Memory B cell (primary cell): Measurements from ENCODE around the gene DENND1A.

Experiments
- ATAC-seq: fragments of 150-1000 bp; cut with Tn5 transposase; 2 replicates; pipeline ENCODE4 v1.10.0; 2021; ENCODE audit warnings: low read depth, mild to moderate bottlenecking, moderate library complexity
- DNase-seq, 2 donors: peaks; one replicate each; pipeline ENCODE4 v3.0.0; 2022; ENCODE audit warnings: low spot score in 2 of 2
- H3K27ac Mint-ChIP-seq: one replicate; pipeline ENCODE4 v1.8.0; 2022; ENCODE audit warnings: mild to moderate bottlenecking, moderate library complexity, mixed read lengths
- H3K27me3 Mint-ChIP-seq: one replicate; pipeline ENCODE4 v1.8.0; 2022; ENCODE audit warnings: mixed read lengths
- H3K36me3 Mint-ChIP-seq: one replicate; pipeline ENCODE4 v1.8.0; 2022; ENCODE audit warnings: mild to moderate bottlenecking, mixed read lengths
- H3K4me1 Mint-ChIP-seq: one replicate; pipeline ENCODE4 v1.8.0; 2022; ENCODE audit warnings: mixed read lengths
- H3K4me3 Mint-ChIP-seq: one replicate; pipeline ENCODE4 v1.8.0; 2022; ENCODE audit warnings: mild to moderate bottlenecking, moderate library complexity, mixed read lengths
- H3K9me3 Mint-ChIP-seq: one replicate; pipeline ENCODE4 v1.8.0; 2022; ENCODE audit warnings: mixed read lengths

DENND1A gene

GRCh38 chr9:123756484-123757106, 173.3 kb downstream of the DENND1A start:
- Mint-ChIP-seq H3K9me3 (no peaks in the 10 kb centered on the region), H3K27me3 (no peaks in the 10 kb centered on the region), H3K4me1 (peaks cover 10% of the 10 kb centered on the region), H3K27ac (no peak overlapping the region), H3K4me3 (no peak overlapping the region), H3K36me3 (peaks cover 22% of the 10 kb centered on the region)
- ATAC-seq (no peak), DNase-seq (no peak)

DNA sequence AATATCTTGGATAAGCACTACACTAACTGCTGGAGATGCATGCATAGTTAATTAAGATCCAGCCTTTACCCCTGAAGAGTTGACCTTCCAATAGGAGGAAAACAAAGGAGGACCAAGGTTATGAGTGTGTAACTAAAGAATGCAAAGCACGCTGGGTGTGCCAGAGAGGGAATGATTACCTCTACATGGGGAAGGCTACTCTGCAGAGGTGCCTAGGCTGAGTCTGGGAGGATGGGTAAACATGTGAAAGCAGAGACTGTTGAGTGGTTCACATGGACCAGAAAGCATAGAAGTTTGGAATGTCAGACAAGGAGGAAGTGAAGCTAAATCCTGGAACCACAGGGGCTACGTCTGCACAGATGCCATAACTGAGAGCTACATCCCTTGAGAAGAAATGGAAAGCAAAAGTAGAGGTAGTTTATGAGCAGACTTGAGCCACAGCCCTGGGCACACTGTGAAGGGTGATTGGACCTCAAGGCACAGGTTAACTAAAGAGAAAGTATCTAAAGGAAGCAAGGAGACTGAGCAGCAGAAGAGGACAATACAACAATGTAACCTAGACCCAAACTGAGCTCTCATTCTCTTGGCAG, 176.2 kb downstream of the DENND1A start:
- H3K9me3 Mint-ChIP-seq: no peaks in the 10 kb centered on the region
- ATAC-seq (no peak), DNase-seq (no peak)
- peaks cover 21% of the 10 kb centered on the region for H3K4me1 Mint-ChIP-seq
- H3K27ac Mint-ChIP-seq: peak overlapping the region; percentile 16
- no peak overlapping the region for H3K4me3 Mint-ChIP-seq
- no peaks in the 10 kb centered on the region for H3K27me3 Mint-ChIP-seq
- peaks cover 23% of the 10 kb centered on the region for H3K36me3 Mint-ChIP-seq

DNA sequence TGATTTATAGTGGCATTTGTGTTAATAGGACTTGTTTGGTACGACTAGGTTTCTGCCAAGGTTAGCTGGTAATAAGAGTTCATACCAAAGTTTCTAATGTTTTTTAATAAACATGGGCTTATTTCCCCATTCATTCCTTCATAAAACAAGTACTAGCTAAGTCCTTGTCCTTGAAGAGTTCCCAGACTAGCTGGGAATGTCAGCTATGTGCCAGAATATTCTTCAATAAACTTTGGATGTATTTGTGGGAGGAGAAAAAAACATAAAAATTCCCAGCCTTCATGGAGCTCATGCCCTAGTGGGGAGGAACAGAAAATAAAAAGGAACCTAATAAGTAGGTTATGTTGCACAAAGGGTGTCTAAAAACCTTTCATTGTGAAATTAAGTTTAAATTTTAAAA, 176.9 kb downstream of the DENND1A start:
- peaks cover 21% of the 10 kb centered on the region for H3K36me3 Mint-ChIP-seq
- no peaks in the 10 kb centered on the region for H3K27me3 Mint-ChIP-seq
- DNase-seq (no peak), ATAC-seq (no peak)
- H3K4me3 Mint-ChIP-seq: no peak overlapping the region
- H3K9me3 Mint-ChIP-seq: no peaks in the 10 kb centered on the region
- H3K4me1 Mint-ChIP-seq: peaks cover 21% of the 10 kb centered on the region
- no peak overlapping the region for H3K27ac Mint-ChIP-seq

GRCh38 chr9:123749580-123750202, 180.2 kb downstream of the DENND1A start:
- Mint-ChIP-seq H3K4me3 (peak overlapping the region; percentile 11), H3K27ac (peak overlapping the region; percentile 39), H3K36me3 (peaks cover 10% of the 10 kb centered on the region), H3K9me3 (no peaks in the 10 kb centered on the region), H3K4me1 (peaks cover 21% of the 10 kb centered on the region), H3K27me3 (no peaks in the 10 kb centered on the region)
- ATAC-seq: peak; percentile 99
- peak in 1 of 2 donors; percentile 1 for DNase-seq

- H3K4me3 Mint-ChIP-seq: no peak overlapping the region
- no peak for DNase-seq
These were observed 183.2 kb downstream of the DENND1A start for GRCh38 chr9:123746765-123747164.

GRCh38 chr9:123745933-123746332, 184.0 kb downstream of the DENND1A start:
- no peak for DNase-seq
- no peaks in the 10 kb centered on the region for H3K36me3 Mint-ChIP-seq
- H3K4me1 Mint-ChIP-seq: peaks cover 9% of the 10 kb centered on the region
- ATAC-seq: no peak
- no peak overlapping the region for H3K27ac Mint-ChIP-seq
- no peaks in the 10 kb centered on the region for H3K27me3 Mint-ChIP-seq
- H3K4me3 Mint-ChIP-seq: no peak overlapping the region
- no peaks in the 10 kb centered on the region for H3K9me3 Mint-ChIP-seq

More at GRCh38 chr9:123746765-123747164, 183.2 kb downstream of the DENND1A start:
- peaks cover 3% of the 10 kb centered on the region for H3K36me3 Mint-ChIP-seq
- H3K4me1 Mint-ChIP-seq: peaks cover 13% of the 10 kb centered on the region
- no peaks in the 10 kb centered on the region for H3K27me3 Mint-ChIP-seq
- H3K9me3 Mint-ChIP-seq: no peaks in the 10 kb centered on the region
- H3K27ac Mint-ChIP-seq: no peak overlapping the region
- no peak for ATAC-seq

GRCh38 chr9:123745451-123745850, 184.5 kb downstream of the DENND1A start:
- Mint-ChIP-seq H3K4me3 (no peak overlapping the region), H3K4me1 (peaks cover 12% of the 10 kb centered on the region), H3K27ac (no peak overlapping the region), H3K9me3 (no peaks in the 10 kb centered on the region), H3K27me3 (no peaks in the 10 kb centered on the region), H3K36me3 (no peaks in the 10 kb centered on the region)
- DNase-seq (no peak), ATAC-seq (no peak)

DNA sequence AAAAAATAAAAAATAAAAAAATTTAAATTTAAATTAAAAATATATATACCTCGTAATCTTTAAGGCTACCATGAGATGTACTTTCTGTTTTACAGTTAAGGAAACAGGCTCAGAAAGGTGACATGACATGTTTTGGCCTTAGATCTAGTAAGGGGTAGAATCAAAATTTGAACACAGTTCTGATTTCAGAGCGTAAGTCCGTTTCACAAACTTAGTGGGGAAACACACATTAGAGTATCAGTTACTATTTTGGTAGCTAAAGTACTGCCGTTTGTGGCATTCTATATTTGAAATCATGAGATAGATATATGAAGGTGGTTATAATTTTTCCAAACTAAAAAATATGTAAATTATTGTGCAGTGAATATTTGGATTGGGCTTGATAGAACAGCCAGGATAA, 186.2 kb downstream of the DENND1A start:
- no peak overlapping the region for H3K27ac Mint-ChIP-seq
- no peaks in the 10 kb centered on the region for H3K36me3 Mint-ChIP-seq
- no peak for DNase-seq
- H3K27me3 Mint-ChIP-seq: no peaks in the 10 kb centered on the region
- H3K4me1 Mint-ChIP-seq: peaks cover 2% of the 10 kb centered on the region
- H3K9me3 Mint-ChIP-seq: no peaks in the 10 kb centered on the region
- no peak overlapping the region for H3K4me3 Mint-ChIP-seq
- no peak for ATAC-seq

- Mint-ChIP-seq H3K36me3 (no peaks in the 10 kb centered on the region), H3K27ac (no peak overlapping the region), H3K4me1 (peaks cover 2% of the 10 kb centered on the region), H3K4me3 (no peak overlapping the region), H3K27me3 (no peaks in the 10 kb centered on the region), H3K9me3 (no peaks in the 10 kb centered on the region)
- ATAC-seq (no peak), DNase-seq (no peak)
These were observed 187.7 kb downstream of the DENND1A start for GRCh38 chr9:123742009-123742767.

DNA sequence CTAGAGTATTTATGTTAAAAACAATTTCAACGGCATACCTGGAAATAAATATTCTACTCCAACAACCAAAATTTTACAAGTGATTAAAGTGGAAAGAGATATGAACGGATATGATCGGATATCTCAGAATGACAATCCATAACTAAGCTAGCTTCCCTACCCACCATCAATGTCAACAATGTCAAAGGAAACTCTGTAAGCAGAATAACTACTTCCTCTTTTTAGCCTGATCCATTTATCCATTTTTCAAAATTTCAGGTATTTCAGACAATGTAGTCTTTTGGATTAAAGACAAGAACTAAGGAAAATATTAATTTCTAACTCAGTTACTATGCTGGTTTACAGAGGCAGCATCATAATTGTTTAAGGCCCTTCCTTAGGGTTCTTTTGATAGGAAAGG, 188.7 kb downstream of the DENND1A start:
- Mint-ChIP-seq H3K9me3 (no peaks in the 10 kb centered on the region), H3K4me3 (no peak overlapping the region), H3K4me1 (peaks cover 2% of the 10 kb centered on the region), H3K36me3 (no peaks in the 10 kb centered on the region), H3K27ac (no peak overlapping the region), H3K27me3 (no peaks in the 10 kb centered on the region)
- ATAC-seq (no peak), DNase-seq (no peak)

- Mint-ChIP-seq H3K36me3 (no peaks in the 10 kb centered on the region), H3K4me3 (no peak overlapping the region), H3K27me3 (no peaks in the 10 kb centered on the region), H3K4me1 (peaks cover 3% of the 10 kb centered on the region), H3K9me3 (no peaks in the 10 kb centered on the region), H3K27ac (no peak overlapping the region)
- ATAC-seq (no peak), DNase-seq (no peak)
These were observed 190.0 kb downstream of the DENND1A start for GRCh38 chr9:123739902-123740301.

GRCh38 chr9:123739387-123739786, 190.5 kb downstream of the DENND1A start:
- ATAC-seq (no peak), DNase-seq (no peak)
- H3K36me3 Mint-ChIP-seq: no peaks in the 10 kb centered on the region
- peaks cover 5% of the 10 kb centered on the region for H3K4me1 Mint-ChIP-seq
- no peak overlapping the region for H3K27ac Mint-ChIP-seq
- H3K27me3 Mint-ChIP-seq: no peaks in the 10 kb centered on the region
- no peak overlapping the region for H3K4me3 Mint-ChIP-seq
- no peaks in the 10 kb centered on the region for H3K9me3 Mint-ChIP-seq

- Mint-ChIP-seq H3K9me3 (no peaks in the 10 kb centered on the region), H3K27me3 (no peaks in the 10 kb centered on the region), H3K27ac (no peak overlapping the region), H3K4me1 (peaks cover 7% of the 10 kb centered on the region), H3K36me3 (no peaks in the 10 kb centered on the region), H3K4me3 (no peak overlapping the region)
- ATAC-seq: no peak
- DNase-seq: no peak
These were observed 191.3 kb downstream of the DENND1A start for GRCh38 chr9:123738648-123739047.

- peaks cover 2% of the 10 kb centered on the region for H3K9me3 Mint-ChIP-seq
- no peak overlapping the region for H3K4me3 Mint-ChIP-seq
- peaks cover 7% of the 10 kb centered on the region for H3K36me3 Mint-ChIP-seq
- no peak for ATAC-seq
- H3K27ac Mint-ChIP-seq: no peak overlapping the region
- H3K27me3 Mint-ChIP-seq: no peaks in the 10 kb centered on the region
- peaks cover 7% of the 10 kb centered on the region for H3K4me1 Mint-ChIP-seq
- no peak for DNase-seq
These were observed 194.6 kb downstream of the DENND1A start for GRCh38 chr9:123735376-123735775.
